HG02798 (cell line): Measurements from ENCODE around the gene AMZ1.

Source experiments
- ATAC-seq: cut with Tn5 transposase; IDR thresholded peaks from one replicate; pipeline ENCODE4 v1.9.1; 2021; ENCODE audit warnings: mild to moderate bottlenecking; ENCODE audit not compliant: unreplicated experiment, poor library complexity

The AMZ1 gene

GRCh38 chr7:2687881-2688318 is at the start of gene AMZ1:
Gene AMZ1 (plus strand): TSS chr7:2688202. CDS start chr7:2700452, 12,250 bp downstream.
- ATAC-seq: no peak

- no peak for ATAC-seq
Observed at GRCh38 chr7:2638224-2638991, 49.6 kb upstream of the AMZ1 start.

- no peak for ATAC-seq
Observed at GRCh38 chr7:2639181-2639681, 48.8 kb upstream of the AMZ1 start.

- ATAC-seq: no peak
Observed at GRCh38 chr7:2639695-2640481, 48.1 kb upstream of the AMZ1 start.

GRCh38 chr7:2640482-2640830 is 47.5 kb upstream of the AMZ1 start:
- no peak for ATAC-seq

- ATAC-seq: no peak
Observed at GRCh38 chr7:2640846-2641316, 47.1 kb upstream of the AMZ1 start.

GRCh38 chr7:2641406-2642393 is 46.3 kb upstream of the AMZ1 start:
- peak; percentile 32 for ATAC-seq

- no peak for ATAC-seq
Observed at GRCh38 chr7:2643386-2644219, 44.4 kb upstream of the AMZ1 start.

GRCh38 chr7:2644220-2644561 is 43.8 kb upstream of the AMZ1 start:
- no peak for ATAC-seq

GRCh38 chr7:2644562-2645273 is 43.3 kb upstream of the AMZ1 start:
- no peak for ATAC-seq

GRCh38 chr7:2645274-2645868 is 42.6 kb upstream of the AMZ1 start:
- no peak for ATAC-seq

- no peak for ATAC-seq
Observed at GRCh38 chr7:2646336-2646679, 41.7 kb upstream of the AMZ1 start.

GRCh38 chr7:2646680-2647571 is 41.1 kb upstream of the AMZ1 start:
- ATAC-seq: no peak

- no peak for ATAC-seq
Observed at GRCh38 chr7:2647594-2648172, 40.3 kb upstream of the AMZ1 start.

- ATAC-seq: no peak
Observed at GRCh38 chr7:2649139-2649838, 38.7 kb upstream of the AMZ1 start.

- ATAC-seq: no peak
Observed at GRCh38 chr7:2649991-2650390, 38.0 kb upstream of the AMZ1 start.

GRCh38 chr7:2650451-2650850 is 37.6 kb upstream of the AMZ1 start:
- ATAC-seq: no peak
